Measurements from ENCODE around the gene CADPS2.

CADPS2 gene

GRCh38 chr7:122315507-122316466, 570.5 kb downstream of the CADPS2 start:
- no peak for TF ChIP-seq TOX (CRISPR knock-in tag; IDR thresholded peaks at IDR 0.05; ENCODE audit: borderline replicate concordance)
- TF ChIP-seq PATZ1 (CRISPR knock-in tag; IDR thresholded peaks at IDR 0.05; ENCODE audit: borderline replicate concordance) = no peak
- TF ChIP-seq TSHZ2 (CRISPR knock-in tag; IDR thresholded peaks at IDR 0.05) = no peak
- TF ChIP-seq ZFP30 (CRISPR knock-in tag; IDR thresholded peaks at IDR 0.05) = no peak
- TF ChIP-seq ZNF565 (CRISPR knock-in tag; conservative IDR thresholded peaks at IDR 0.05; ENCODE audit: low read depth) = no peak
- TF ChIP-seq CREB5 (CRISPR knock-in tag; IDR thresholded peaks at IDR 0.05; ENCODE audit: low read depth) = no peak
- no peak for TF ChIP-seq BACH2 (CRISPR knock-in tag; IDR thresholded peaks at IDR 0.05; ENCODE audit: borderline replicate concordance)
- TF ChIP-seq GLIS3 (CRISPR knock-in tag; IDR thresholded peaks at IDR 0.05) = no peak
- no peak for TF ChIP-seq ZC3H10 (CRISPR knock-in tag; IDR thresholded peaks at IDR 0.05)
- no peak for TF ChIP-seq PPARA (CRISPR knock-in tag; IDR thresholded peaks at IDR 0.05; ENCODE audit: borderline replicate concordance)
- no peak for TF ChIP-seq SNAI2 (CRISPR knock-in tag; IDR thresholded peaks at IDR 0.05)
- TF ChIP-seq RARB (CRISPR knock-in tag; IDR thresholded peaks at IDR 0.05) = no peak
- TF ChIP-seq CSDC2 (CRISPR knock-in tag; IDR thresholded peaks at IDR 0.05) = no peak
- no peak for TF ChIP-seq OSR1 (CRISPR knock-in tag; IDR thresholded peaks at IDR 0.05)
- TF ChIP-seq CSRNP3 (CRISPR knock-in tag; IDR thresholded peaks at IDR 0.05) = no peak
- no peak for TF ChIP-seq TCF4 (CRISPR knock-in tag; IDR thresholded peaks at IDR 0.05; ENCODE audit: borderline replicate concordance)
- no peak for TF ChIP-seq ISL1 (CRISPR knock-in tag; IDR thresholded peaks at IDR 0.05)
- TF ChIP-seq POU6F1 (CRISPR knock-in tag; IDR thresholded peaks at IDR 0.05; ENCODE audit: borderline replicate concordance, low read depth) = no peak
- ATAC-seq = no peak; the same call in 2 of the 3 replicates

- ATAC-seq = no peak
- TF ChIP-seq ARNTL (CRISPR knock-in tag; IDR thresholded peaks at IDR 0.05; ENCODE audit: borderline replicate concordance, low read depth) (no peak), CSDC2 (CRISPR knock-in tag; IDR thresholded peaks at IDR 0.05) (no peak), TOX (CRISPR knock-in tag; IDR thresholded peaks at IDR 0.05; ENCODE audit: borderline replicate concordance) (no peak), POU6F1 (CRISPR knock-in tag; IDR thresholded peaks at IDR 0.05; ENCODE audit: borderline replicate concordance, low read depth) (no peak), SNAI2 (CRISPR knock-in tag; IDR thresholded peaks at IDR 0.05) (no peak), TSHZ2 (CRISPR knock-in tag; IDR thresholded peaks at IDR 0.05) (no peak)
Observed at GRCh38 chr7:122314284-122314683, 572.0 kb downstream of the CADPS2 start.

All from SK-N-SH treated with all-trans-retinoic acid at 6 μM for 48 hours (cell line).